ENCODE results near the gene USP8. TPM values are rescaled to one million over a fixed set of nuclear protein-coding genes. Genes with fewer than 3 reads are reported as not detected.
"Not testable (repeated sequence)": the region's sequence is repeated elsewhere in the genome, so short reads cannot be mapped to it uniquely, and the experiment has no call there.

The USP8 gene
- total and polyA plus RNA-seq, 7 donors = 22.2 to 59.2 (median 49.6) TPM

DNA sequence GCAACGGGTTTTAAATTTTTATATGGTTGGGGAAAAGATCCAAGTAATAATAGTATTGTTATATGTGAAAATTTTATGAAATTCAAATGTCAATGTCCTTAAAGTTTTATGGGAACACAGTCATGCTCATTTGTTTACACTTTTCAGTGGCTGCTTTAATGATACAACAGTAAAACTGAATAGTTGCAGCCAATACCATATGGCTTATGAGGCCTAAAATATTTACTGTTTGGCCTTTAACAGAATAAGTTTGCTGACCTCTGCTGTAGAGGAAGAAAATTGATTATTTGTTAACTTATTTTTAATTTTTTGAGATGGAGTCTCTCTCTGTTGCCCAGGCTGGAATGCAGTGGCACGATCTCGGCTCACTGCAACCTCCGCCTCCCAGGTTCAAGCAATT lies 77.6 kb downstream of the USP8 start:
- WGBS, 2 donors = 76 to 87% methylated on average over 4 of the region's 4 CpGs
- TF ChIP-seq, protein P1, sequence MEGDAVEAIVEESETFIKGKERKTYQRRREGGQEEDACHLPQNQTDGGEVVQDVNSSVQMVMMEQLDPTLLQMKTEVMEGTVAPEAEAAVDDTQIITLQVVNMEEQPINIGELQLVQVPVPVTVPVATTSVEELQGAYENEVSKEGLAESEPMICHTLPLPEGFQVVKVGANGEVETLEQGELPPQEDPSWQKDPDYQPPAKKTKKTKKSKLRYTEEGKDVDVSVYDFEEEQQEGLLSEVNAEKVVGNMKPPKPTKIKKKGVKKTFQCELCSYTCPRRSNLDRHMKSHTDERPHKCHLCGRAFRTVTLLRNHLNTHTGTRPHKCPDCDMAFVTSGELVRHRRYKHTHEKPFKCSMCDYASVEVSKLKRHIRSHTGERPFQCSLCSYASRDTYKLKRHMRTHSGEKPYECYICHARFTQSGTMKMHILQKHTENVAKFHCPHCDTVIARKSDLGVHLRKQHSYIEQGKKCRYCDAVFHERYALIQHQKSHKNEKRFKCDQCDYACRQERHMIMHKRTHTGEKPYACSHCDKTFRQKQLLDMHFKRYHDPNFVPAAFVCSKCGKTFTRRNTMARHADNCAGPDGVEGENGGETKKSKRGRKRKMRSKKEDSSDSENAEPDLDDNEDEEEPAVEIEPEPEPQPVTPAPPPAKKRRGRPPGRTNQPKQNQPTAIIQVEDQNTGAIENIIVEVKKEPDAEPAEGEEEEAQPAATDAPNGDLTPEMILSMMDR (IDR thresholded peaks at IDR 0.05) = no peak
- TF ChIP-seq POLR2AphosphoS5 (IDR thresholded peaks at IDR 0.05) (no peak), EP300 (IDR thresholded peaks at IDR 0.05) (no peak), POLR2A (IDR thresholded peaks at IDR 0.05) (no peak)
- Histone ChIP-seq H3K27me3 (no peaks in the 10 kb centered on the region), H3K9me3 (no peaks in the 10 kb centered on the region), H3K27ac (no peak overlapping the region), H3K36me3 (peaks cover 0 to 67% (median 20%) of the 10 kb centered on the region in 4 donors), H3K4me3 (no peak overlapping the region), H3K4me1 (no peaks in the 10 kb centered on the region)
- intact Hi-C loops (cut with DNase I) = no loop called here
- no peak for DNase-seq

DNA sequence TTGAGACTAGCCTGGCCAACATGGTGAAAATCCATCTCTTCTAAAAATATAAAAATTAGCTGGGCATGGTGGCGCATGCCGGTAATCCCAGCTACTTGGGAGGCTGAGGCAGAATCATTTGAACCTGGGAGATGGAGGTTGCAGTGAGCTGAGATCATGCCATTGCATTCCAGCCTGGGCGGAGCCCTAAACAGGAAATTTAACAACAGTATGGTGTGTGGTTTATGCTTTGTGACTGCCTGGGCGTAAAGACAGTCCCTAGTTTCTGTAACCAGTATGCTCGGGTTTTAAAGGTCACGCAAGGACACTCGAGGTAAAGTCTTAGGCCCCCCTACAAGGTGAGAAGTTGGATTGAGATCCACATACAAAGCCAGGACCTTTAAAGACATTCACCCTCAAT lies 78.9 kb downstream of the USP8 start:
- WGBS, 2 donors = 84 to 88% methylated on average over 7 of the region's 7 CpGs
- Histone ChIP-seq H3K9me3 (no peaks in the 10 kb centered on the region), H3K27ac (no peak overlapping the region), H3K4me1 (no peaks in the 10 kb centered on the region), H3K36me3 (peaks cover 0 to 54% (median 17%) of the 10 kb centered on the region in 4 donors), H3K27me3 (no peaks in the 10 kb centered on the region), H3K4me3 (no peak overlapping the region)
- DNase-seq = no peak
- TF ChIP-seq, protein P1 (IDR thresholded peaks at IDR 0.05) = no peak
- no peak for TF ChIP-seq POLR2A (IDR thresholded peaks at IDR 0.05)
- TF ChIP-seq EP300 (IDR thresholded peaks at IDR 0.05) = no peak
- no peak for TF ChIP-seq POLR2AphosphoS5 (IDR thresholded peaks at IDR 0.05)
- intact Hi-C loops (cut with DNase I) = no loop called here

GRCh38 chr15:50505656-50506055 lies 81.5 kb downstream of the USP8 start:
- H3K27ac ChIP-seq; H3K4me1 ChIP-seq; H3K4me3 ChIP-seq; H3K9me3 ChIP-seq; DNase-seq; intact Hi-C loops (cut with DNase I); H3K27me3 ChIP-seq: not testable (repeated sequence)
- H3K36me3 ChIP-seq = peaks cover 0 to 29% (median 4%) of the 10 kb centered on the region in 4 donors
- WGBS, 2 donors = 80 to 90% methylated on average over 2 of the region's 2 CpGs

GRCh38 chr15:50506121-50506520 lies 81.9 kb downstream of the USP8 start:
- intact Hi-C loops (cut with DNase I) = no loop called here
- Histone ChIP-seq H3K4me3 (no peak overlapping the region), H3K36me3 (peaks cover 0 to 27% (median 3%) of the 10 kb centered on the region in 4 donors), H3K27me3 (no peaks in the 10 kb centered on the region), H3K27ac (no peak overlapping the region), H3K4me1 (no peaks in the 10 kb centered on the region), H3K9me3 (no peaks in the 10 kb centered on the region)
- TF ChIP-seq EP300 (IDR thresholded peaks at IDR 0.05) = no peak
- no peak for TF ChIP-seq POLR2A (IDR thresholded peaks at IDR 0.05)
- TF ChIP-seq, protein P1 (IDR thresholded peaks at IDR 0.05) = no peak
- TF ChIP-seq POLR2AphosphoS5 (IDR thresholded peaks at IDR 0.05) = no peak
- no peak for DNase-seq
- 85 to 91% methylated on average over 8 of the region's 8 CpGs for WGBS, 2 donors

DNA sequence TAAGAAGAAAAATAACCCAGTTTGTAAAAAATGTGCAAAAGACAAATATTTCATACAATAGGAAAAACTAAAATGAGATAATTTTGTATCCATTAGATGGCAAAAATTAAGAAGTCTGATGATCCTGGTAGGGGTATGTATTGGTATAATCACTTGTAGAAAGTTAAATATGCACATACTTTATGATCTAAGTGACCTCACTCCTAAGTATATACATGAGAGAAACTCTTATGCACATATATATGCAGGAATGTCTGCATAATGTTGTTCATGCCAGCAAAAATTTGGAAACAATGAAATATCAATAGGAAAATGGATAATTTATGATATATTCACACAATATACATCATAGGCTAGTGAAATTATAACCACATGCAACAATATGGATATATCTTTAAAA lies 88.8 kb downstream of the USP8 start:
- H3K4me1 ChIP-seq = no peaks in the 10 kb centered on the region
- H3K4me3 ChIP-seq = no peak overlapping the region
- no peaks in the 10 kb centered on the region for H3K27me3 ChIP-seq
- intact Hi-C loops (cut with DNase I) = no loop called here
- no peak for TF ChIP-seq EP300 (IDR thresholded peaks at IDR 0.05)
- TF ChIP-seq, protein P1 (IDR thresholded peaks at IDR 0.05) = no peak
- no peak for TF ChIP-seq POLR2AphosphoS5 (IDR thresholded peaks at IDR 0.05)
- TF ChIP-seq POLR2A (IDR thresholded peaks at IDR 0.05) = no peak
- H3K27ac ChIP-seq = no peak overlapping the region
- H3K9me3 ChIP-seq = no peaks in the 10 kb centered on the region
- no peak for DNase-seq
- H3K36me3 ChIP-seq = peaks cover 0 to 5% (median 0%) of the 10 kb centered on the region in 4 donors
